Measurements from ENCODE around the gene VASH2. TPM values are rescaled to one million over a fixed set of nuclear protein-coding genes. Genes with fewer than 3 reads are reported as not detected.

VASH2 gene
- total RNA-seq, 1 donor from 2014 or later = 1.2 TPM

DNA sequence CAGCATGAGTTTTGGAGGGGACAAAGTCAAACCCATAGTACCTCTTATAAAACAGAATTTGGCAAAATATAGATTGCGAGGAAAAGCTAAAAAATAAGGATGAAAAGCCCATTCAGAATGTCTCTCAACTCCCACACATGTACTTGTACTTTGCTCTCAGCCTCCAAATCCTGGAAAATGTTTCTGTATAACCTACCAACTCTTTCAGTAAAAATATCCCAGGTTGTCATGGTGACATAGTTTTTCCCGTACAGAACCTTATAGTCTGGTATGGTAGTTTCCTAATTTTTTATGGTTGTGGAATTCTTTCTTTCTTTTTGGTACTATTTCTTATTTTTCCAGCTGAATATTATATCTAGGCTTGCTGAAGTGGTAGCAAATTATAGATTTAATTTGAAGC is 85.2 kb downstream of the VASH2 start:
- Histone ChIP-seq H3K27ac (replicated peaks) (no peak overlapping the region), H3K4me1 (no peaks in the 10 kb centered on the region), H3K27me3 (ENCODE audit: low read depth) (peaks cover 66% of the 10 kb centered on the region), H3K9me3 (replicated peaks) (no peaks in the 10 kb centered on the region), H3K4me3 (no peak overlapping the region), H3K36me3 (no peaks in the 10 kb centered on the region)
- intact Hi-C loops (cut with micrococcal nuclease) = no loop called here
- no peak for DNase-seq
- no peak for TF ChIP-seq CTCF (IDR thresholded peaks at IDR 0.05; ENCODE audit: borderline replicate concordance)

Other genes starting within 250 kb of the VASH2 start
- 29.0 TPM for gene NSL1, start 158.8 kb upstream of the VASH2 start, total RNA-seq
- 23.5 TPM for gene TATDN3, start 158.6 kb upstream of the VASH2 start, total RNA-seq
- gene SPATA45, start 102.9 kb upstream of the VASH2 start, total RNA-seq = not detected
- gene FLVCR1, start 92.3 kb upstream of the VASH2 start, total RNA-seq = 2.7 TPM
- 16.4 TPM for gene ANGEL2, start 65.3 kb downstream of the VASH2 start, total RNA-seq
- 9.3 TPM for gene RPS6KC1, start 100.7 kb downstream of the VASH2 start, total RNA-seq

All from left ventricle myocardium inferior (tissue), 1 donor.